GM18909 (cell line): ENCODE results near the gene PDZRN3.

Experiments used
- ATAC-seq: cut with Tn5 transposase; IDR thresholded peaks from one replicate; pipeline ENCODE4 v1.9.1; 2021; ENCODE audit warnings: mild to moderate bottlenecking; ENCODE audit not compliant: unreplicated experiment, poor library complexity

PDZRN3 gene

GRCh38 chr3:73405853-73406252 lies 218.9 kb downstream of the PDZRN3 start:
- no peak for ATAC-seq

GRCh38 chr3:73405000-73405399 lies 219.7 kb downstream of the PDZRN3 start:
- no peak for ATAC-seq

- no peak for ATAC-seq
Measured at GRCh38 chr3:73404435-73404834, 220.3 kb downstream of the PDZRN3 start.

- no peak for ATAC-seq
Measured at GRCh38 chr3:73403444-73403843, 221.3 kb downstream of the PDZRN3 start.

DNA sequence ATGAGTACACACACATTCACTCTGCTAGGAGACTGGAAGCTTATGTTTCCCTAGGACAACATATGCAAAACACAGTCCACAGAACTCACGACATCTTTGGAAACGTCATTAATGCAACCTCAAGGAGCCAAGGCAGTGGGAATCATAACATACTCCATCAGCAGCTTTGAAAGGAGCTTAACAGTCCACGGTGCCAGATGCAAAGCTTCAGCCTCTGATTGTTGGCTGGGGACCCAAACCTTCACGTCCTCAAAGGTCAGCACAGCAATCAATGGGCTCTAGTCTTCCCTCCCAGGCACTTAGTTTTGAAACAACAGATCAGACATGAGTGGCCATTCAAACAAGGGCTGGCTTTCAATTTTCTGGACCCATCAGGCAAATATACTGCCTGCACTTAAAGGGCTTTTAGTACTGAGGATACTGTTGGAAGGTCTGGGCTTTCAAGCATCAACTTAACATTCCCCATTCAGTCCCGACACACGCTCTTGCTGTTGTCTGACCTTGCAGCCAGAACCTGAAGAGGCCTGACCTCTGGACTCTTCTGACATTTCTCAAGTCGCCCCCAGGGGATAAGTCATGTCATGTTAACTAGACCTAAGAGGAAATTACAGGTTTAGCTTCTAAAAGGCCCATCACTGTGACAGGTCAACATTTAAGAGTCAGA lies 223.0 kb downstream of the PDZRN3 start:
- no peak for ATAC-seq

DNA sequence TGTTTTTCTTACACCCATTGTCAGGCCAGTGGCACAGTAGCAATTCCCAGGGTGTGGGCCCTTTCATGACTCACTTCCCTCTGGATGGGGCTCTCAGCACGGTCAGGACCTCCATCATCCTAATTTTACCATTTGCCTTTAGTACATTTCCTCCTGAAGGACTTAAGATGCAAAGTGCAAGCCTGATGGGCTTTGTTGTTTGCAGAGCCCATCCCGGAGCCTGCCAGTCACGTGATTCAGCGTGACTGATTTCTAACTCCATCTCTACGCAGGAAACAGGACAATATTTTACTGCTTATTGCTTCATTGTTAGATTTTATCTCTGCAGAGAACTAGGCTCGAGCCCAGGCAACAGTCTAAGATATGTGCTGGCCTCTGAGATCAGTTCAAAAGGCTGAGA lies 223.7 kb downstream of the PDZRN3 start:
- no peak for ATAC-seq

GRCh38 chr3:73399666-73400253 lies 225.0 kb downstream of the PDZRN3 start:
- no peak for ATAC-seq

DNA sequence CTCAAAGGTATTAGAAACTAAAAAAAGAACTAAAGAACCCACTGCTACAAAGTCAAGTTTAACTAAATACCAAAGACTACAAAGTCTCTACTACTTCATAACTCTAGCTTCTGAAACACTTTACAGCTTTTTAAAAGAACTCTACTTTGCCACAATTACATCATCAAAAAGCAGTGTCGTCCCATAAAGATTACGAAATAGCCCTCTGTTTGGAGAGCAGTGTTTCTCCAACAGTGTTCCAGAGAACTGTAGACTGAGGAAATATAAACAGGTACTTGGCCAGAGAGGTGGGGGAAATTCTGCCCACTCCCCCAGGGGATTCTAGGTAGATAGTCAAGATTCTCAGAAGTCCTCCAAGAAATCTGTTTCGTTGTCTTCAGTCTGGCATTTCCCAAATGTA lies 225.6 kb downstream of the PDZRN3 start:
- no peak for ATAC-seq

- no peak for ATAC-seq
Measured at GRCh38 chr3:73398084-73398483, 226.7 kb downstream of the PDZRN3 start.

- ATAC-seq = no peak
Measured at GRCh38 chr3:73394240-73394639, 230.5 kb downstream of the PDZRN3 start.

DNA sequence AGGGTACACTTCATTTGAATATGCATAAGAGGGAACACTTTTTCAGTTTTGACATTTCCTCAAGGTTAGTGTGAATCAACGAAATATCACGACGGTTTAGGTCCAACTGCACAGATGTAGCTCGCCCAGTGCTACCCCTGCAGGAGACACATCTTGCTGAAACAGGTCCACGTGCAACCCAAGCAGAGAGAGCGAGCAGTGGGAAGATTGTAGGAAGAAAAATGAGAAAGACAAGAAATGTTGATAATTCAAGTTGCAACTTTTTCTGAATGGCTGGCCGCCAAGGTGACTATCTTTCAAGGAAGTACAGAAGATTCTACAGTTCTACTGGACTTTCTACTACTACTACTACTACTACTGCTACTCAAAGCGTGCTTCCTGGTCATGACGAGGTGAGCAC lies 231.7 kb downstream of the PDZRN3 start:
- no peak for ATAC-seq

GRCh38 chr3:73391984-73392383 lies 232.8 kb downstream of the PDZRN3 start:
- no peak for ATAC-seq

DNA sequence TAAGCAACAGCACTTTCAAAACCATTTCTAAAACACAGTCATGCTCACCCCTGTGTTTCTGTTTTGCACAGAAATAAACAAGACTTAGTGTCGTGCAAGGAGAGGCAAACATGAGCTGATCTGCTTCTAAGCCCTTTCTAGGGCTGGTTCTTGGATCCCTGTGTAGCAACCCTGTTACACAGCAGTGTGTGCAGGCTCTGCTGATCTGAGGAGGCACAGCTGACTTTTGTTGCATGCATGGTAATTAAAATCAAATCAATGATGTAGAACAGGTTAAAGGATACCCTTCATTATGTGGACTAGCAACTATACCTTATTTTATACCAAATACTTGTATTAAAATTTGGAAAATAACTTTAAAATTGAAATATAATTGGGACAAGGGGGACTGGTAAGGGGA lies 234.8 kb downstream of the PDZRN3 start:
- ATAC-seq = no peak

- no peak for ATAC-seq
Measured at GRCh38 chr3:73389117-73389813, 235.5 kb downstream of the PDZRN3 start.

DNA sequence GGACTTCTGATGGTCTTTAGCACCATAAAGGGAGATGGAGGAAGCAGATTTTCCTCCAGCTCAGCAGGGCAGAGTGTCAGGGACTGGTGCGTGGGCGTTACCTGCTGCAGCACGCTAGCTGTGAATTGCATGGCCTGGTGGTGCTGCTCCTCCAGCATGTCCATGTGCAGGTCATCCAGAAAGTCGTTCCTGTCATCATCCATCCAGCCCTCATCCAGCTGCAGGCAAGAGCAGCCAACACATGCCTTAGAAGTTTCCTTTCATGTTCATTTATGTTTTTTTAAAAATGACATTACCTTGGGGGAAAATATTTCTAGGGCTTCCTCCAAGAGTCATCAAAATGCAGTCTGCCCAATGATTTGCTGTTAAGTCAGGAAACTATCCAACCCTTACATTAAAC lies 239.2 kb downstream of the PDZRN3 start:
- no peak for ATAC-seq

GRCh38 chr3:73384091-73384906 lies 240.4 kb downstream of the PDZRN3 start:
- no peak for ATAC-seq

- no peak for ATAC-seq
Measured at GRCh38 chr3:73383470-73384049, 241.2 kb downstream of the PDZRN3 start.

GRCh38 chr3:73381551-73381950 lies 243.2 kb downstream of the PDZRN3 start:
- ATAC-seq = no peak

DNA sequence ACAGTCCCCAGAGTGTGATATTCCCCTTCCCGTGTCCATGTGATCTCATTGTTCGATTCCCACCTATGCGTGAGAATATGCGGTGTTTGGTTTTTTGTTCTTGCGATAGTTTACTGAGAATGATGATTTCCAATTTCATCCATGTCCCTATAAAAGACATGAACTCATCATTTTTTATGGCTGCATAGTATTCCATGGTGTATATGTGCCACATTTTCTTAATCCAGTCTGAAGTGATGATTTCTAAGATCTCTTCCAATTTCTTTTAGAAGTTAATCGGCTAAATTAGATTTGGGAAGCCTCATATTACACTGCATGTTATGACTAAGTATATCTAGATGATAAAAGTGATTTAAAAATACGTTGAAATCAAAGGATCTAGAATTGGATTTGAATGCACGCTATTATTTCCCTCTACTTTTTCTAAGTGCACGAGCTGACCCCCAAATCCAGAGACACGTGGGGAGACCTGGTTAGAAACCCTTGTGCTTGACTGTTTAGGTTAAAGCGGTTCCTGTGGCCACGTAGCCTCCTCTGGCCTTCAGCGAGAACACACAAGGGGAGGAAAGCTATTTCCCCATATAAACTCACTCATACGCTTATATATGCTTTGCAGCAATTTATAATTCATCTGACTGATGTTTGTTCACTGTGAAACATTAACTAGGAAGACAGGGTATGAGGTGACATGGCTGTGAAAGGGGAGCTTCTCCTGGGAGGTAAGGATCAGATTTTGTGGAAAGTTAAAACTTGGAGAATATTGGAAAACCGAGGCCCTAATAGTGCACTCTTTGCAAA lies 243.8 kb downstream of the PDZRN3 start:
- no peak for ATAC-seq

DNA sequence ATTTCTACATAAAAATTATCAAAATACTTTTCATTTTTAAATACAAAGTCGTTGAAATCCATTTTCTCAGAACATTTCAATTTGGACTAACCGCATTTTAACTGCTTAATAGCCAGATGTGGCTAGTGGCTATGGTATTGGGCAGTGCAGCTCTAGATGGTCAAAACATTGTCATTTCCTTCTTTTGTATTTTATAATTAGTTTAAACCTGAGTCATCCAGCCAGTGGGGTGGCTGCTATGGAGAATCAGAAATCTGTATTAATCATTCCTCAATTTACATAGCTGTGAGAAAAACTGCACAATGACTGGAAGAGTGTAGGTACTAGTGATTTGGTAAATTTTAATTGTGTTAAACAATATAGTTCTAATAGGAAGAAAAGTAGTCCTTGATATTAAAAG lies 245.3 kb downstream of the PDZRN3 start:
- ATAC-seq = no peak
